PC-9 (cell line): ENCODE measurements around the gene EPHA3.

Experiments used
- CTCF ChIP-seq: fragments of 200-600 bp; sonication (generic); conservative IDR thresholded peaks from 2 replicates; pipeline ENCODE4 v1.6.1; 2017; ENCODE audit warnings: mixed run types, antibody characterized with exemption, mild to moderate bottlenecking, moderate library complexity
- EZH2 ChIP-seq: fragments of 200-600 bp; sonication (generic); IDR thresholded peaks from 2 replicates; pipeline ENCODE4 v1.8.0; 2017; ENCODE audit warnings: antibody characterized with exemption, low read depth

DNA sequence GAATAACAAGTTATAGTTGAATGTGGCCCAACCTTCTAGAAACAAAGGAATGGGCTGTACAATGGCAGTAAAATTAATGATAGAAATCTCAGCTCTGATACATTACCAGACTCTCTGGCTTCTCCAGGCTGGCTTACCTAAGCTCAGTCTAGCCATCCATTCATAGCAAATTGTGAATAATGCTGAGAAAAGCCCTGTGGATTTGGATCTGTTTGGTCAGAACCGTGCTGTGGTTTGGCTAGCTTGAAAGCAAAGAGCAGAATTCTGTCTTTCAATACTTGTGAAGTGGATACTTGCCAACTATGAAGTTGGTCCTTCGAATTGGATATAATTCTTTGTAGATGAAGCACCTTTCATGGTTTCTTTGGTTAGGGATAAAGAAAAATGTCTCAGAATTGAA lies 199.1 kb downstream of the EPHA3 start:
- no peak for TF ChIP-seq CTCF
- TF ChIP-seq EZH2 = no peak
